DMS 273 treated with DMSO at 0.1 percent for 48 hours (cell line): ENCODE data around the gene ASIC2.

ENCODE experiments used
- DNase-seq: peaks from one replicate; lab custom pipeline; 2025; lab: John Stamatoyannopoulos, UW

The ASIC2 gene

DNA sequence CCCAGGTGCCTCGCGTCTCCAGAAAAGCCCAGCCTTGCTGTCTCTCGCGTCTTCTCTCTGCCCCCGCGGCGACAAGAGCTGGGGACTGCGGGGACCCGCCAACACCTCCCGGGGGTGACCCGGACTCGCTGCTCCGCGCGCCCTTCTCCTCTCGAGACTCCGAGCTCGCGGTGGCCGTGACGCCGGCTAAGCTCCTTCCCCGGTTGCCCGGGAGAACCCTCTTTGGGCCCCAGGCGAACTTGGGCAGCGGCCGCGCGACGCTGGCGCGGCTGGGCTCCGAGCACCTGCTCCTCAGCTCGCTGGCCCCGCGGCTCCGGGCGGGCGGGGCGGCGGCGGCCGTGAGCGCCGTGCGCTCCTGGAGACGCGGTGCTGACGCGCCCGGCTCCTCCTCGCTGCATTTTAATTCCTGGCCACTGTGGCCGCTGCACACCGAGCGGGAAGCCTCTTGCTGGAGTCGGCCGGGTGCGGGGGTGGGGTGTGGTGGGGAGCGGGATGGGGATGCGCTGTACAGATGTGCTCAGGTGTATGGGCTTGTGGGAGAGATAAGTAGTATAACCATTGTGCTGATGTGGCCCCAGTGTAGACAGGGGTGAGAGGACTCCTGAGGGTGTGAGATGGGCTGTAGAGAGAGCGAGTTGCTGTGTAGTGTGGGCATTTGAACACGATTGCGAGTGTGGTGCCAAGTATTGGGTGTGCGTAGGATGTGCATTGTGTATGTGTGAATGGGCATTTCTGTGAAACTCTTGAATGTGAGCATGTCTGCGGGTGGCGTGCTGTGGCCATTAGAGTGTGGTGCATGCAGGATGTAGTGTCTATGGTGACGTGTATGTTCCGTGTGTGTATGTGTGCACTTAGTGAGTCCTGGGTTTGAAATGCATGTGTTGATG, at the start of gene ASIC2:
TSS of gene ASIC2 (minus strand) at position 315 of the 887 bp plus-strand sequence.
- DNase-seq = no peak

DNA sequence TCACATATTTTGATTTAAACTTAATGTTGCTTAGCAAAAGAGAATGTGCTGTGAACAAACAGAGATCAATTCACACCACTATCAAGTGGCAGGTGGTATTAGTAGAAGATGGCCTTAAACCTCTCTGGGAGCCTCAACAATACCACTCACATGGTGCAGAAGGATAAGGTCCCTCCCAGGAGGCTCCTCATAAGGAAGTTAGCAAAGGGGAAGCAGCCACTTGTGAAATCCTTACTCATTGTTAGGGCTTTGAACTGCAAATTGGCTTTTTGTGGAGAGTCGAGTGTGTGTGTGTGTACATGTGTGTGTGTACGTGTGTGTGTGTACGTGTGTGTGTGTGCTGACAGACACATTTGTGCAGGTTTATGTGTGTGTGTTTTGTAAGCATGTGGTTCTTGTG, 48.9 kb upstream of the ASIC2 start:
- no peak for DNase-seq

DNA sequence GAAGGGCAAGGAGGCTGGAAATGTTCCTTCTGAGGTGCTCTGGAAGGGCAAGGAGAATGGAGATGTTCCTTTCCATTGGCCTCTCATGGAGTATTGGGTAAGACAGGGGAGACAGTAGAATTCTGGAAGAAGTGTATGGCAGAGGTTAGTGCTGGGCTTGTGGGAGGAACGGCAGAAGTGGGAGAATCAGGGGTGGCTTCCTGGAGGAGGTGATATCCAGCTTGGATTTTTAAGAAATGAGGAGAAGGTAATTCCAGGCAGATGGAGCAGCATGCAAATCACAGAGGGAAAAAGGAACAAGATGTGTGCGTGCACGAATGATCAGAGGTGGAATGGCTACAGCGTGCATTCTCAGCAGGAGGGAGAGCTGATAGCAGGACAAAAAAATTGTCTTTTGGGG, 45.1 kb upstream of the ASIC2 start:
- DNase-seq = no peak

DNA sequence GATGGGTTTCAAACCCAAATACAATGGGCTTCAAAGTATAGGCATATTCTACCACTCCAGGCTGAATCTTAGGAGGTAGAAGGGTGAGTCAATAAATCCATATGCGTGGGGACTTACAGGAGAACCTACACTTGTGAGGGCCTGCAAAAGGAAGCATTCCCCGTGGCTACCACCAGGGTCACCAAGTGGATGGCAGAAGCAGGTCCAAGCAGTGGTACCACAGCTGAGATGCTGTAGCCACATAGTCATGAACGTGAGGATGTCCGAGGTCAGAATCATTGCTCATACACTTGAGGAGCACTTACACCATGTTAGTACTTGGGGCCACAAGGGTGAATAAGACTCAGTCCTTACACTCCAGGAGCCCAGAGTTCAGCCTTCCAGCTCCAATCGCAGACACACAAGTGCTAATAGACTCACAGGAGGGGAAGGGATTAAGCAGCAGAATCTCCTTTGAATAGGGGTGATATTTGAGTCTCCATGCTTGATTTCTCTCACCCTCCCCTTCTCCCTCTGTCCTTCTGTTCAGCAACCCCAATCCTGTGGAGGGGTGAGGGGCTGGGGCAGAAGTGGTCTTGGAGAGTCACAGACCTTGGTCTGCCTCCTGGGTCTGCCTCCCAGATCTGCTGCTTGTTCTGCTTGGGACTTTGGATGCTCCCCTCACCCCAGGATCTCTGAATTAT, 42.5 kb upstream of the ASIC2 start:
- no peak for DNase-seq

DNA sequence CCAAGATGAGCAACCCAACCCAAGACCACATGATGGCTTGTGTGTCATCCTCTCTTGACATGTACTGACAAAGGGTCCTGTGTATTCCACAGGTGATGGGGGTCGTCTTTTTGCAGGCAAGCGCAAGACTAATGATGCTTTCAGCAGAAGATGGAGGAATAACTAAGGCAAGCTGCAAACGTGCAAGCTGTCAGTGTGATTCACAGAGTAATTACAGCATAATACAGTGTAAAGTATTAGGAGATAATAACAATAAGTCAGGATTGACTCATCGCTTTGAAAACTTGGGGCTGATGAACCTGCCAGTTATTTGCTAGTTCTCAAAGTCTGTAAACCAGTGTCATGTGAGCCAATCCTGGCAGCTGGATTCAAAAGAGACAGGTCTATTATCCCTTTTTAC, 41.6 kb upstream of the ASIC2 start:
- DNase-seq = no peak

DNA sequence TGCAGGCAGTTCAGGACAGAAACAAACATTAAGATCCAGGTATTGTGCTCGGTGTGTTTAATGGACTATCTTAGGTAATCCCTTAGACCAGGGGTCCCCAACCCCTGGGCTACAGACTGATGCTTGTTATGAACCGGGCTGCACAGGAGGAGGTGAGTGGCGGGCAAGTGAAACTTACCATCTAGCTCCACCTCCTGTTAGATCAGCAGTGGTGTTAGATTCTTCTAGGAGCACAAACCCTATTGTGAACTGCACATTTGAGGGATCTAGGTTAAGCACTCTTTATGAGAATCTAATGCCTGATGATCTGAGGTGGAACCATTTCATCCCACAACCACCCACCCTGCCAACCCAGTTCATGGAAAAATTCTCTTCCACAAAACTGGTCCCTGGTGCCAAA, 37.8 kb upstream of the ASIC2 start:
- no peak for DNase-seq

DNA sequence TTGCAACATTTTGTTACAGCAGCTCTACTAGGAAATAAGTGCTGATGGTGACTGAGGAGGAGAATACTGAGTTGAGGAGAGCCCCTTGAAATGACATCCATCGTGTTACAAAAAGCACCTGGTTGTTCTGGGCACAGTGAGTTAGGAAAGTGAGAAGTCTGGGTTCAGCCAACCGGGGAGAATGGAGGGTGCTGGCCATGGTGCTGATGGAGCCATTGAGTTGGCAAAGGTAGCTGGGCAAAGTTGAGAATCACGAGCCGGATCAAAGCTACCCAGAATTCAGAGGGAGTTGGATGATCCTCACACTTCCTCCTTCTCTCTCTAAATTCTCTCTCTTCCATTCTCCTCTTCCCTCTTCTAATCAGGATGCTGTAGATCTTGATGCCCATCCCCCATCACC, 35.0 kb upstream of the ASIC2 start:
- DNase-seq = no peak

DNA sequence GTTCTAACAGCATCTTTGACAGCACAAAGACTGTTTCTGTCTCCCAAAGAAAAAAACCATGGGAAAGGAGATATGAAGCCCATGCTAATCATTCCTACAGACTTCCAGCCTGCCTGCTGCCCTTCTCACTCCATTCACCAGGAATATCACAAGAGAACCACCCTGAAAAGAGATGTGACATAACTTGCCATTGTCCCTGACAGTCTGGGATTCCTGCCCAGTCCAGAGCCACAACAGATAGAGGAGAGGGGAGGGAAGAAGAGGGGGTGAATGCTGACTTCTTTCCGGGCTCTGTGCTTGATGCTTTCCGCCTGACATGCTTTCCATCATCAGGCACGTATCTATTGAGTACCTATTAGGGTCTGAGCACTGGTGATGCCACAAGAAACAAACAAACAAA, 31.6 kb upstream of the ASIC2 start:
- no peak for DNase-seq

DNA sequence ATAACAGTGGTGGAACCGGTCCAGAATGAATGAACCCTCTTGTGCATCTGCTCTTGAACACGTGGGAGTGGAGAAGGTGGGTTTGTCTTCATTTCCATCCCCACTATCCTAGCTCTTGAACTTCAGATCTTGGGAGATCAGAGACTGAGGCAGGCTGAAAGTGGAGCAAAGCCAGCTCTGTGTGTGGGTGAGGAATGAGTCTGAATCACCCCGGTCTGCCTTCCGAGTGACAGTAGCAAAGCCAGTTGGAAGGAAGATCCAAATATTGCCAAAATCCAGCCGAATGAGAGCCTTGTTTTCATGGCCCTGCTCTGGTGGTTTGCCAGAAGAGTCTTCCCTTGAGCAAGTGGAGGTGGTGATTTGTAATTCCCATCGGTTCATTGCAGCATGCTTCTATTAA, 29.0 kb upstream of the ASIC2 start:
- no peak for DNase-seq

DNA sequence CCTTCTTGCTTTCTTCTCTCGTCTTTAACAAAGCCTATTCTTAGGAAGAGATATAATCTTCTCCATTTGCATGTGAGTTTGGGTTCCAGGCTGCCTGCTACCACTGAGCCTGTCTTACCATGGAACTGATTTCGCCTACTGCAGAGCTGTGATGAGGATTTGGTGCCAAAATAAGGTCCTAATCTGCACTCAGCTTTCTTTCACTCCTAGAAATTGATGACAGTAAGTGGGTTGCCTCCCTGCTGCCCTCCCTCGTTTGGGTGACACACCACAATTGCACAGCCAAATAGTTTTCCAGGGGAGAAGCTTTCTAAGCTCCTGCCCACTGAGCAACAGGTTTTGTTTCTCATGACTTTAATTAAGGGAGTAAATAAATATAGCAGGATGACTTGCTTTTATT, 25.1 kb upstream of the ASIC2 start:
- no peak for DNase-seq

DNA sequence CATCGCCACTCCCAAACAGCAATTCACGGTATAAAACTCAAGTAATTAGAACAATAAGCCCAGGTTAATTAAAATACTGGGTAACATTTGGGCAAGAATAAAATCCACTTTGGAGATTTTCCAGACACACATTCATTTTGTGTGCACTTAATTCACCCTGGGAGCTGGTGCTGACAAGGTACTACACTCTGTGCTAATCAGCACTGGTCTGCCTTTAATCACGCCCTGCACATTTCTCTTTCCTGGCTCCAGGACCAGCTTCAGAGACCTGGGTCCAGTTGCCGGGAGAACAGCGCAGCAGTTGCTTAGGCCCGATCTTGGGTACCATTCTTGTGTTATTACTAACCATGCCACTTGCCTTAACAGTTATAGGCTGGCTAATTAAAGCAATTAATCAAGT, 23.7 kb upstream of the ASIC2 start:
- no peak for DNase-seq

DNA sequence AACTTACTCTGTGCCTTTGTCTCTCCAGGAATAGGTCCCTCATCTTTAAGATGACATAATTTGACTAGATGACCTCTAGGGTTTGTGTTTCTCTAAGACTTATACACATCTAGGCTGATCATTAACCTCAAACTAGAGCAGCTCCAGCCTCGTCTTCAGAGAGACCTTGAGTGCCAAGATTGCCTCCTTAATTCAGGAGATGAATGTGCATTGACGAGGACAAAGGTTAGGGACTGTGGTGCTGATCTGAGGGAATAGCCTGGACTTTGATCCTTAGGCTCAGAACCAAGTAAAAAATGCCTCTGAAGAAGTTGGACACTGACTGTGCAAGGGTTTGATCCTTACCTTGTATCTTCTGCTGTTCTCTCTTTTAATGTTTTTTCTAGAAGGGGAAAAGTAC, 17.2 kb upstream of the ASIC2 start:
- DNase-seq = no peak

DNA sequence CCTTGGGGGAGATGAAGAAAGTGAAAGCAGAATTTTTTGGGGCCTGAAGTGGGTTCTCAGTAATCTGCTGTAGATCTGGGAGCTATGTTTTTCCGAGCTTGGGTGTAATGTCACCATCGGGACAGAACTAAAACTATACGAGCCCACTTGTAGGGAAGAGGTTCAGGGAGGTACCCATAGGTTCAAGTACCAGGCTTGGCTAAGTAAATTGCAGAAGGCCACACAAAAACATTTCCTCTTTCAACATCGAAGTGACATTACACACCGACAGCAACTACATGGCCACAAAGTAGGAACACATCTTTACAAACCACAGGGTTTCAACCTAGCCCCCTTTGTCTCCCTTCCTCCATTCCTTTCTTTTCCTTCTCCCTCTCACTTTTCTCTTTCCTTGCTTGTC, 10.2 kb upstream of the ASIC2 start:
- no peak for DNase-seq

DNA sequence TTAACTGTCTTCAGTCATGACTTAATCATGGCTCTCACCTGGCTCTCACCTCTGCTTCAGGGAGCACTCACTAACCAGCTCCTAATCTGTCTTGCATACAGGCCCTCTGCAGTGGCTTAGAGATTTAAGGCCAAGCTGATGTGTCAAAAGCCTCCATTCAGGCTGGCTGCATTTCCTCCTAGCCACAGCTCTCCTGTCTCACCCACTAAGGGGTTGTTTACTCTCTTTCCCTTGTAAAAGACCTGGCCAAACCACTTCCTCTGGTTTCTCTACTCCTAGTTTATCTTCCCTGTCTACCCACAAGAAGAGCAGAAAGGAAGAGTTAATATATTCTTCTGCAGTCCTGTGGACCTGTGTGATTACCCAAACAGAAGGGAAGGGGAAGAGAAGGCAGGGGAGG, 9.3 kb upstream of the ASIC2 start:
- no peak for DNase-seq

DNA sequence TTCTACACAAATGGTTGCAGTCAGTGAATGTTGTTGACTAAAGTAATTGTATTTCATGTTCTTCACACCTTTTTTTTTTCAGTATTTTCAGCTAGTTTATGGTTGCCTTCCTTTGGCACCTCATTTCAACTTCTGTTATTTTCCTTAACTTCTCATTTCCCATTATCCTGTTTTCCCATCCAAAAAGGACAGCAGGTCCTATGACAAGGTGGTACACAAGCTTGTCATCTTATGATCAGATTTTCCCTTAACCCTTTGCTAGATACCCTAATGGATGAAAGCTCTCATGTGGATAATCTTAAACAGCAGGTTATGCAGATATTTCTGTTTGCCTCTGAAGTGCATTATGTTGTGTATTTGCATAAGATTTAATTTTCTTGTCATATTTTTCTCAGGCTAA, 7.1 kb upstream of the ASIC2 start:
- DNase-seq = no peak

DNA sequence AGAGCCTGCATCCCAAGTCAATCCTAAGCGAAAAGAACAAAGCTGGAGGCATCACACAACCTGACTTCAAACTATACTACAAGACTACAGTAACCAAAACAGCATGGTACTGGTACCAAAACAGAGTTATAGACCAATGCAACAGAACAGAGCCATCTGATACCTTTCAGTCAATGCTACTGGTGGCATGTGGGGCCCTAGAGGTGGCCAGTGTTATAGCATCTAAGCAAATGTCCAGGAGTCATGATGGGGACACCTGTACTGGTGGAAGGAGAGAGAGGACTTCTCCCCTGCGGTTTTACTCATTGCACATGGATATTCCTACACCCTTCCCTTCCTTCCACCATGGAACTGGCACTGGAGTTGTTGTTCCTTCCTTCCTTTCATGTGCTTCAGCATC, 6.0 kb upstream of the ASIC2 start:
- no peak for DNase-seq

DNA sequence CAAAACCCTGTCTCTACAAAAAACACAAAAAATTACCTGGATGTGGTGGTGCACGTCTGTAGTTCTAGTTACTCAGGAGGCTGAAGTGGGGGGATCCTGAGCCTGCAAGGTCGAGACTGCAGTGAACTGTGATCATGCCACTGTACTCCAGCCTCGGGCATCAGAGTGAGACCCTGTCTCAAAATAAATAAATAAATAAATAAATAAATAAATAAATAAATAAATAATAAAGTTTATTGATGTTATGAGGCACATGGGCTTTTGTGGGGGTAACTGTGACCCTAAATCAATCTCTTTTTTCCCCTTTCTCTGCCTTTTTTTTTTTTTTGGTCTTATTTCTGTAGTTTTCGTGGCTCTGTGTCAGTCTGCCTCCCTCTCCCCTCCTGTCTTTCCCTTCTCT, 4.5 kb upstream of the ASIC2 start:
- no peak for DNase-seq

DNA sequence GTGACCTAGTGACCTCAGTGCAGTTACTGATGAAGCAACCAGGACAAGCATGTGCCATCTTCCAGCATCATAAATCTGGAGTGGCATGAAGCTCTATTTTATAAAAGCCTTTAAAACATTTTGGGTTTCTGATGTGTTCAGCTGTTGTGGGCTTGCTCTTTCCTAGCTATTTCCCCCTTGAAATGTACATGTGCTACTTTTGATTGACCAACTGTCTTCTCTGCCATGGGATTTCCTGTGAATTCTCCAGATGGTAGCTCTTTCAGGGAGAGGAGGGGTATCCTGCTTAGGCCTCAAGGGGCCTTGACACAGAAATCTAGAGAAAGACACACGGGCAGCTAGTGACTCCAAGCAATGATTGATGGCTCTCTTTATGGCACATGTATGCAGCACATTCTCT, 1.9 kb upstream of the ASIC2 start:
- no peak for DNase-seq

DNA sequence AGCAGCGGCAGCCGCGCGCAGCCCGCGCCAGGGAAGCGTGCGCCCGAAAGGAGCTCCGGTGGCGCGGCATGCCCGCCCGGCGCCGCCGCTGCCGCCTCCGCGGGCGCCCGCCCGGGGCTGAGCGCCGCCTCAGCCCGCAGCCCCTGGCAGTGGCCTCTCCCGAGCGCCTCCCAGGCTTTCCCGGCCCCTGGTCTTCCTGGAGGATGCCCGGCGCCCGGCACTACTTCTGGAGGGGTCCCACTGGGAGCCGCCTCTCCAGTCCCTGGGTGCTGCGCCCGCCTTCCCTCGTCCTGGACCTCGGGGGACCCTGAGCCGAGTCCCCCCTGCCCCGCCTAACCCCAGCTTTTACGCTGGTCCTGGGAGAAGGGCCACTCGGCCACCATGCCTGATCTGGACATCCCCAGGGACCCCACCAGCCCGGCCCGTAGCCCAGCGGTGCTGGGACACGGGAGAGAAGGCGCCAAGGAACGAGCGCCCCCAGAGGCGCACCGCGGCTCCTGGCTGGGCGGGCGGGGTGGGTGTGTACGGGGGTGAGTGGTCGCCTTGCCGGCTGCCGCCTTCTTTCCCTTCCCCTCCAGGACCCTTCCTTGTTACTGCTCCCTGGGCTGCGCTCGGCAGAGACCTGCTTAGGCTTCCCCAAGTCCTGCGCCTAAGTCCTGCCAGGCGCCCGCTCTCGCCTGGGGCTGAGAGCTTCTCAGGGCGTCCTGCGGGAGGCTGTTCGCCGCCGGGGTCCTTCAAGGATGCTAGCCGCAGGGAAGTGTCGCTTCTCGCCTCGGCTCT, 704 bp downstream of the ASIC2 start:
- no peak for DNase-seq

DNA sequence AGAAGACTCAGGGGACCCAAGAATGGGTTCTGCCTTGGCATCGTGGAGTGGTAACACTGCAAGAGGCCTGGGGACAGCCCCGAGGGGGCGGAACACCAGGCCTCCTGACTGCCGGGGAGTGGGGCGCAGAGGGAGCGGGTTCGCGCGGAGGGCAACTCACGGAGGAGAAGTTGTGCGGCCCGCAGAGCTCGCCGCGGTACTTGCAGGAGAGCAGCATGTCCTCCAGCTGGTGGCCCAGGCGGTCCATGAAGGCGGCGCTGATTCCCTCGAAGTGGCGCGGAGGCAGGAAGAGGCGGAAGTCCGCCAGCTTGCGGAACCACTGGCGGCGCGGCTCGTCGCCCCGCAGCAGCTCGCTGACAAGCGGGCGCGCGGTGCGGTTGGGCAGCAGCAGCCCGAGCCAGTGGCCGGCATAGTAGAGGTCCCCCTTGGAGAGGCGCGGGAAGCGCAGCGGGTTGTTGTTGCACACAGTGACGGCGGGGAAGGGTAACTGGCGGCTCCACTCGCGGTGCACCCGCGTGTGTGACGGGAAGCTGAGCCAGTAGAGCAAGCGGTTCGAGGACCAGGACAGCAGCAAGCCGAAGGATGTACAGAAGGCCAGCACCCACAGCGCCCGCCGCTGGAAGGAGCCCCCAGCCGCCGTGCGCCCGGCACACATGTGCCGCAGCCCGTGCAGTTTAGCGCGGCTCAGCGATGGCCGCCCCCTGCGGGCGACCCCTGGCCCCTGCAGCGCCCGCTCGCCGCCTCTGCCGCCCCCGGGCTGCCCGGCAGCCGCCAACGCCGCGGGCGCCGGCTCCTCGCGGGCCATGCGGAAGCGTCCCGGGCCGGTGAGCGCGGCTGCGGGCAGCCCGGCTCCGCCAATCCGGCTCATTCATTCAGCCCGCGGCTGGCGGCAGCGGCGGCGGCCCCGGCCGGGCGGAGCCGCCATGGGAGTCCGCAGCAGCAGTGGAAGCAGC, 1.6 kb downstream of the ASIC2 start:
- no peak for DNase-seq

DNA sequence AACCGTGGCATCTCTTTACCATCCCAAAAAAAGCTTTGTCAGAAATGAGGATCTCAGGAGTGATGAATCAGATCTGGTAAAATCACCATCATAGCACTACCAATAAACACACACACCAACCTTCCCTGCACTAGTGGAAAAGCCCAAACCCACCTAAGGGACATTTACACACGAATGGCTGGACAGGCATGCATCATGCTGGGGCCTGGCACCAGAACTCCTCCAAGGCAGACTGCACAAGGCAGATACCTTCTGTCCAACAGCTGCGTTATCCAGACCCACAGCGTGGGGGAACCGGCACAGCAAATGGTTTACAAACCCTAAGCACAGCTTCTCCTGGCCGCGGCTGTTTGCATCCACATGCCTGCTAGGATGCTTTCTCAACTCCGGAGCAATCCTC, 2.8 kb downstream of the ASIC2 start:
- DNase-seq = no peak

DNA sequence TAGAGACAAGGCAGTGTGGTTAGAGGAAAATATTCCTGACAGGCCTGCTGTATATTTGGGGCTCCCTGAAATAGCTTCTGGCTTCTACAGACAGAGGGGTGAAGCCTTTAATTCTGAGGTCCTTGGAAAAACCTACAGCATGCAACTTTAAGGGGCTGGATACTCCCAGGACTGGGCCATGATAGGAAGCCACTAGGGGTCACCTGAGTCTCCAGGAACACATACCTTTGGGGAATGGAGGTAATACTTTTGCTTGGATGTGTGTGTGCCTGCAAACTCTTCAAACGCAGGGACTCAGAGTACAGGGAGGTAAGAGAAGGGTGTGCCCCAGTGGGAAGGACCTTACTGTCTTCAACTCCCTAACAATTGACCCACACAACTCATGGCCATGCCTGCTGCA, 4.1 kb downstream of the ASIC2 start:
- DNase-seq = no peak
